Astrocyte (in vitro differentiated cells and primary cell): ENCODE measurements around the gene ALDH16A1. TPM values are rescaled to one million over a fixed set of nuclear protein-coding genes. Genes with fewer than 3 reads are reported as not detected.

Experiments
- DNase-seq: peaks from one replicate; pipeline ENCODE4 v3.0.0-alpha.2; 2010; ENCODE audit warnings: low read depth
- FAIRE-seq: peaks from 2 replicates; lab custom pipeline; 2011; peaks lifted over from hg19 to GRCh38; lab: Jason Lieb, UNC
- H2AFZ ChIP-seq: 2 replicates; pipeline ENCODE4 v1.6.0; 2012; ENCODE audit warnings: low read depth, low read length, inconsistent platforms
- H3K27ac ChIP-seq: 2 replicates; pipeline ENCODE4 v1.5.1; 2011; ENCODE audit warnings: low read depth, low read length, inconsistent platforms
- H3K27me3 ChIP-seq: 2 replicates; pipeline ENCODE4 v1.6.0; 2011; ENCODE audit warnings: low read length, inconsistent platforms; ENCODE audit not compliant: insufficient read depth
- H3K36me3 ChIP-seq: 2 replicates; pipeline ENCODE4 v1.5.1; 2011; ENCODE audit warnings: low read length, inconsistent platforms; ENCODE audit not compliant: insufficient read depth
- H3K4me1 ChIP-seq: 2 replicates; pipeline ENCODE4 v1.5.1; 2011; ENCODE audit warnings: low read length, inconsistent platforms; ENCODE audit not compliant: insufficient read depth
- H3K4me2 ChIP-seq: 2 replicates; pipeline ENCODE4 v1.6.0; 2012; ENCODE audit warnings: low read length, inconsistent platforms
- H3K4me3 ChIP-seq: 2 replicates; pipeline ENCODE4 v1.5.1; 2011; ENCODE audit warnings: low read depth, mild to moderate bottlenecking, low read length, inconsistent platforms; ENCODE audit not compliant: insufficient read depth
- H3K79me2 ChIP-seq: 2 replicates; pipeline ENCODE4 v1.6.0; 2012; ENCODE audit warnings: mild to moderate bottlenecking, low read length, inconsistent platforms; ENCODE audit not compliant: insufficient read depth
- H3K9ac ChIP-seq: 2 replicates; pipeline ENCODE4 v1.6.0; 2012; ENCODE audit warnings: mild to moderate bottlenecking, low read length, inconsistent platforms
- H3K9me3 ChIP-seq: 2 replicates; pipeline ENCODE4 v1.5.1; 2012; ENCODE audit warnings: low read depth, mild to moderate bottlenecking, low read length, inconsistent platforms; ENCODE audit not compliant: insufficient read depth
- H4K20me1 ChIP-seq: 2 replicates; pipeline ENCODE4 v1.6.0; 2012; ENCODE audit warnings: low read length, inconsistent platforms; ENCODE audit not compliant: insufficient read depth
- H3K27ac Mint-ChIP-seq: one replicate; pipeline ENCODE4 v1.8.0; 2021; ENCODE audit warnings: mild to moderate bottlenecking, mixed read lengths; ENCODE audit not compliant: unreplicated experiment
- H3K27me3 Mint-ChIP-seq: one replicate; pipeline ENCODE4 v1.8.0; 2021; ENCODE audit warnings: low read depth, mixed read lengths; ENCODE audit not compliant: unreplicated experiment
- H3K36me3 Mint-ChIP-seq: one replicate; pipeline ENCODE4 v1.8.0; 2021; ENCODE audit warnings: low read depth, mixed read lengths; ENCODE audit not compliant: unreplicated experiment
- H3K4me1 Mint-ChIP-seq: one replicate; pipeline ENCODE4 v1.8.0; 2021; ENCODE audit warnings: low read depth, mixed read lengths; ENCODE audit not compliant: unreplicated experiment
- H3K4me3 Mint-ChIP-seq: one replicate; pipeline ENCODE4 v1.8.0; 2021; ENCODE audit warnings: mild to moderate bottlenecking, moderate library complexity, mixed read lengths; ENCODE audit not compliant: unreplicated experiment
- H3K9me3 Mint-ChIP-seq: one replicate; pipeline ENCODE4 v1.8.0; 2021; ENCODE audit warnings: mild to moderate bottlenecking, mixed read lengths; ENCODE audit not compliant: unreplicated experiment
- EZH2 ChIP-seq: IDR thresholded peaks from 2 replicates; pipeline ENCODE4 v1.6.1; 2012; ENCODE audit warnings: mild to moderate bottlenecking, low read length, inconsistent platforms; ENCODE audit not compliant: insufficient read depth
- total RNA-seq: library from RNA; stranded (reverse); gene quantifications from 2 replicates; pipeline ENCODE4 v1.2.1, GENCODE V29; 2021
- TF ChIP-seq, protein P1 (sequence below): IDR thresholded peaks from 2 replicates; pipeline ENCODE4 v1.5.1; 2011; ENCODE audit warnings: low read depth, mild to moderate bottlenecking, inconsistent platforms, low read length, moderate library complexity; ENCODE audit not compliant: insufficient read depth

The ALDH16A1 gene
- total RNA-seq, 1 donor from 2014 or later: 13.0 TPM

DNA sequence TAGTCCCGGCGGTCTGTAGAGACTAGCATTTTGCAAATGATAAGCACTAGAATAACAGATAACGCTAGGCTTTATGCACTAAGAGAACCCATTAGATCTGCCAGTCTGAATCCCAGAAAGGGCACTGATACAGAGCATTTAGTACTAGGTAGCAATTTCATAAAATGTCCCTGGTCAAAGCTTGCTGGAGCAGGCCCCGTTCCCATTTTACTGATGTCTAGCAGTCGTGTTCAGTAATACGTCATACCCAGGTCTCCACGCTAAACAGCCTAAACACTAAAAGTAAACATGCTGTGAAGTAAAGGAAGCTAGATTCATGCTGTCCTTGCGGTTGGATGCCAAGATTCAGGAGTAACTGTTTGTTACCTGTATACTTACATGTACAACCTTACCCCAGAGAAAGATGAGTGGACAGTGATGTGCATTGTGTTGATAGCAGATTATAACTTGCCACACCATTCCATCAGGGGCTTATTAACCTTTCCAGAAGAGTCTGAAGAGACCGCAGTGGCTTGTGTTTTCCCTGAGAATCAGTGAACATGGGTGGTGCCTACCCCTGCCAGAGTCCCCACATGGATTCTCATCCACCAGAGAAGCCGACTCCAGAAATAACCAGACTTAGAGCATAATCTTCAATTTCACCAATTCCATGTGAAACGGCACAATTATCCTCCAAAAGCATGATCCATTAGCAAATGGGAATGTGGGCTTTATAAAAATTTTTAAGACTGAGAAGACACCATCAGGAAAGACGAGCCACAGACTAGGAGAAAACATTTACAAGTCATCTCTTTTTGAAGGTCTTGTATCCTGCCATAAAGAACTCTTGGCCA, 39.8 kb downstream of the ALDH16A1 start:
- Histone ChIP-seq H3K27me3 (no peaks in the 10 kb centered on the region), H3K36me3 (peaks cover 41% of the 10 kb centered on the region), H3K9me3 (no peaks in the 10 kb centered on the region), H3K4me2 (no peak overlapping the region), H3K4me1 (peaks cover 19% of the 10 kb centered on the region), H4K20me1 (peaks cover 62% of the 10 kb centered on the region), H3K27ac (no peak overlapping the region), H3K9ac (no peak overlapping the region), H3K4me3 (no peak overlapping the region), H3K79me2 (peaks cover 51% of the 10 kb centered on the region), H2AFZ (no peak overlapping the region)
- Mint-ChIP-seq H3K4me1 (peaks cover 31% of the 10 kb centered on the region), H3K4me3 (no peak overlapping the region), H3K36me3 (peaks cover 39% of the 10 kb centered on the region), H3K27ac (peak overlapping the region; percentile 38), H3K27me3 (no peaks in the 10 kb centered on the region), H3K9me3 (no peaks in the 10 kb centered on the region)
- TF ChIP-seq EZH2: no peak
- TF ChIP-seq, protein P1, sequence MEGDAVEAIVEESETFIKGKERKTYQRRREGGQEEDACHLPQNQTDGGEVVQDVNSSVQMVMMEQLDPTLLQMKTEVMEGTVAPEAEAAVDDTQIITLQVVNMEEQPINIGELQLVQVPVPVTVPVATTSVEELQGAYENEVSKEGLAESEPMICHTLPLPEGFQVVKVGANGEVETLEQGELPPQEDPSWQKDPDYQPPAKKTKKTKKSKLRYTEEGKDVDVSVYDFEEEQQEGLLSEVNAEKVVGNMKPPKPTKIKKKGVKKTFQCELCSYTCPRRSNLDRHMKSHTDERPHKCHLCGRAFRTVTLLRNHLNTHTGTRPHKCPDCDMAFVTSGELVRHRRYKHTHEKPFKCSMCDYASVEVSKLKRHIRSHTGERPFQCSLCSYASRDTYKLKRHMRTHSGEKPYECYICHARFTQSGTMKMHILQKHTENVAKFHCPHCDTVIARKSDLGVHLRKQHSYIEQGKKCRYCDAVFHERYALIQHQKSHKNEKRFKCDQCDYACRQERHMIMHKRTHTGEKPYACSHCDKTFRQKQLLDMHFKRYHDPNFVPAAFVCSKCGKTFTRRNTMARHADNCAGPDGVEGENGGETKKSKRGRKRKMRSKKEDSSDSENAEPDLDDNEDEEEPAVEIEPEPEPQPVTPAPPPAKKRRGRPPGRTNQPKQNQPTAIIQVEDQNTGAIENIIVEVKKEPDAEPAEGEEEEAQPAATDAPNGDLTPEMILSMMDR: no peak
- FAIRE-seq: no peak
- no peak for DNase-seq

DNA sequence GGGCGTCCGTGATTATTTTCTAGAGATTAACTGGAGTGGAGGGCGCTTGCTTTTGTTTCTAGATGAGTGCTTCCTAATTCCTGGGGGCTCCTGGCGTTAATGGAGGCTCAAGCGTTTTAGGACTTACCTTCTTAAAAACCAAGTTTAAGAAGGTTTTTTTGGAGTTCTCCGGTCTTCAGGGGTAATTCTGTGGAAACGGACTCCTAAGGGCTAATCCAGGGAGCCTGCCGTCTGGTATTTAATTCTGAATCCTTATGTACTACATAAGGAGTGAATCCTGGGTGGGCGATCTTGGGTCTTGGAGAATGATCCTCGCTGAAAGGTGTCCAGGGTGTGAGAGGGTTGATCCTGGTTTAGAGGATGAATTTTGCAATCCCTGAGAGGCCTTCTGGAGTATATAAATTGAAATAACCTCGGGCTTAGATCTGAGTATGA, 43.6 kb downstream of the ALDH16A1 start:
- TF ChIP-seq EZH2: no peak
- FAIRE-seq: no peak
- H3K27me3 ChIP-seq: no peaks in the 10 kb centered on the region
- no peak for DNase-seq
- peaks cover 32% of the 10 kb centered on the region for H3K79me2 ChIP-seq
- Mint-ChIP-seq H3K4me3 (peak overlapping the region; percentile 99), H3K27ac (peak overlapping the region; percentile 96), H3K4me1 (peaks cover 29% of the 10 kb centered on the region), H3K27me3 (no peaks in the 10 kb centered on the region), H3K36me3 (peaks cover 21% of the 10 kb centered on the region), H3K9me3 (no peaks in the 10 kb centered on the region)
- no peak overlapping the region for H2AFZ ChIP-seq
- peaks cover 19% of the 10 kb centered on the region for H3K4me1 ChIP-seq
- peak overlapping the region; percentile 93 for H3K4me2 ChIP-seq
- peaks cover 31% of the 10 kb centered on the region for H3K36me3 ChIP-seq
- H3K27ac ChIP-seq: peak overlapping the region; percentile 93
- no peaks in the 10 kb centered on the region for H3K9me3 ChIP-seq
- peak overlapping the region; percentile 100 for H3K9ac ChIP-seq
- H4K20me1 ChIP-seq: peaks cover 50% of the 10 kb centered on the region
- H3K4me3 ChIP-seq: peak overlapping the region; percentile 98

DNA sequence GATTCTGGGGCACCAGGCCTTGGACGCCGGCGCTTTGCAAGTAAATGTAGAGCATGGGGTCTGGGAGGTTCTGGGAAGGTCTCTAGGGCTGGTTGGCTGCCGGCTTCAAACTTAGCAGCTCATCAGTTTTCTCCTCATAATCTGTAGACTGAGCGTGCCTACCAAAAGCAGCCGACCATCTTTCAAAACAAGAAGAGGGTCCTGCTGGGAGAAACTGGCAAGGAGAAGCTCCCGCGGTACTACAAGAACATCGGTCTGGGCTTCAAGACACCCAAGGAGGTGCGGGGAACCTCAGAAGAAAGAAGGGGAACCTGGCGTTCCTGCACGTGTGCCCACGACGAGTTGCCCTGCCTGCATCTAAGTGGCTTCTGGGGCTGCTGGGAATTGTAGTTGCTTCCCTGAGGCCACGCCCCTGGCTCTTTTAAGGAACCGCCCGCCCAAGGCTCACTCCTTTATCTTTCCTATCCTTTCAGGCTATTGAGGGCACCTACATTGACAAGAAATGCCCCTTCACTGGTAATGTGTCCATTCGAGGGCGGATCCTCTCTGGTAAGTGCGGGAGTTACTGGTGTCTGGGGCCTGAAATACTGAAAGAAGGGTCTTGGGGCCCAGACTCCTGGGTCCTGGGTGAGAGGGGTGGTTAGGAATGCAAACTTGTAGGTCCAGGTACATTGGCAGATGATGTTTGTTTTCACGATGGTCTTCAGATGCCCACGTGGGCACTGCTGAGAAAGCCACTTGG, 44.2 kb downstream of the ALDH16A1 start:
- FAIRE-seq: no peak
- peak overlapping the region; percentile 93 for H3K4me2 ChIP-seq
- peaks cover 25% of the 10 kb centered on the region for H3K4me1 Mint-ChIP-seq
- DNase-seq: no peak
- no peak overlapping the region for H2AFZ ChIP-seq
- H3K27ac Mint-ChIP-seq: peak overlapping the region; percentile 96
- H3K4me3 ChIP-seq: peak overlapping the region; percentile 98
- H3K27me3 ChIP-seq: no peaks in the 10 kb centered on the region
- H4K20me1 ChIP-seq: peaks cover 44% of the 10 kb centered on the region
- peak overlapping the region; percentile 100 for H3K9ac ChIP-seq
- H3K27me3 Mint-ChIP-seq: no peaks in the 10 kb centered on the region
- H3K36me3 ChIP-seq: peaks cover 26% of the 10 kb centered on the region
- TF ChIP-seq EZH2: no peak
- TF ChIP-seq, protein P1: no peak
- peaks cover 19% of the 10 kb centered on the region for H3K4me1 ChIP-seq
- peaks cover 32% of the 10 kb centered on the region for H3K79me2 ChIP-seq
- H3K27ac ChIP-seq: peak overlapping the region; percentile 93
- peak overlapping the region; percentile 99 for H3K4me3 Mint-ChIP-seq
- peaks cover 20% of the 10 kb centered on the region for H3K36me3 Mint-ChIP-seq
- H3K9me3 Mint-ChIP-seq: no peaks in the 10 kb centered on the region
- no peaks in the 10 kb centered on the region for H3K9me3 ChIP-seq
